ENCODE data around the gene ABTB2.

Gene ABTB2

GRCh38 chr11:34165121-34165520, 192.7 kb downstream of the ABTB2 start:
- ChIA-PET POLR2A (interaction anchor here (1.7 kb wide), 1 partner anchor 60 kb away, joined by 6 read pairs; the partner anchor contains the start of gene NAT10), CTCF (interaction anchor here (0.5 kb wide), 1 partner anchor 178 kb away, joined by 3 read pairs; no protein-coding TSS in a partner anchor)
- TF ChIP-seq TARDBP (IDR thresholded peaks at IDR 0.05) = no peak
- no peak for TF ChIP-seq HDGF (IDR thresholded peaks at IDR 0.05; ENCODE audit: borderline replicate concordance)
- no peak for TF ChIP-seq LEF1 (IDR thresholded peaks at IDR 0.05; ENCODE audit: borderline replicate concordance)
- DNase-seq (ENCODE audit: extremely low spot score) = no peak

DNA sequence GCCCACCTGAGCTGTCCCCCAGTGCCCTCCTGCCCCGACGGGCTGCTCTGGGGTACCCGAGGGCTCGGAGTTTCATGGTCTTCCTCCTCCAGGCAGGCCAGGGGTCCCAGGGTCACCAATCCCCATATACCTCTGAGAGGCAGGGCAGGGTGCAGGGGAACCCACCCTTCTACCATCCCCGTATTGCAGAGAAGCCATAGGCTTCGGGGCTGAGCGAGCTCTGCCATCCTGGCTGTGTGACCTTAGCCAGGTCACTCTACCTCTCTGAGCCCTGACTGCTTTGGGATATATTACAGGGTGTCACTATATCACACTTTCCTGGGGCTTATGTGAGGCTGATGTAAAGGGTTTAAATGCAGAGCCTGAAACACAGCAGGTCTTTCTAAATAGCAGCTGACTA, 195.0 kb downstream of the ABTB2 start:
- DNase-seq (ENCODE audit: extremely low spot score) = no peak
- ChIA-PET CTCF (no interaction called here), POLR2A (no interaction called here)
- no peak for TF ChIP-seq BHLHE40 (IDR thresholded peaks at IDR 0.05; ENCODE audit: borderline replicate concordance)

GRCh38 chr11:34162493-34162820, 195.4 kb downstream of the ABTB2 start:
- ChIA-PET POLR2A (no interaction called here), CTCF (no interaction called here)
- TF ChIP-seq NFRKB (IDR thresholded peaks at IDR 0.05) (no peak), L3MBTL2 (conservative IDR thresholded peaks at IDR 0.05) (no peak), BHLHE40 (IDR thresholded peaks at IDR 0.05; ENCODE audit: borderline replicate concordance) (no peak), FOXK2 (IDR thresholded peaks at IDR 0.05) (no peak), LEF1 (IDR thresholded peaks at IDR 0.05; ENCODE audit: borderline replicate concordance) (no peak), SP1 (IDR thresholded peaks at IDR 0.05) (no peak), ARNT (IDR thresholded peaks at IDR 0.05) (no peak), TARDBP (IDR thresholded peaks at IDR 0.05) (no peak), ZNF384 (IDR thresholded peaks at IDR 0.05) (no peak), SUZ12 (IDR thresholded peaks at IDR 0.05) (no peak), HDGF (IDR thresholded peaks at IDR 0.05; ENCODE audit: borderline replicate concordance) (no peak), FOXM1 (IDR thresholded peaks at IDR 0.05; ENCODE audit: borderline replicate concordance) (no peak), FOXA1 (IDR thresholded peaks at IDR 0.05) (no peak), CTBP1 (IDR thresholded peaks at IDR 0.05; ENCODE audit: borderline replicate concordance) (no peak), ELF4 (IDR thresholded peaks at IDR 0.05) (no peak)
- DNase-seq (ENCODE audit: extremely low spot score) = no peak

DNA sequence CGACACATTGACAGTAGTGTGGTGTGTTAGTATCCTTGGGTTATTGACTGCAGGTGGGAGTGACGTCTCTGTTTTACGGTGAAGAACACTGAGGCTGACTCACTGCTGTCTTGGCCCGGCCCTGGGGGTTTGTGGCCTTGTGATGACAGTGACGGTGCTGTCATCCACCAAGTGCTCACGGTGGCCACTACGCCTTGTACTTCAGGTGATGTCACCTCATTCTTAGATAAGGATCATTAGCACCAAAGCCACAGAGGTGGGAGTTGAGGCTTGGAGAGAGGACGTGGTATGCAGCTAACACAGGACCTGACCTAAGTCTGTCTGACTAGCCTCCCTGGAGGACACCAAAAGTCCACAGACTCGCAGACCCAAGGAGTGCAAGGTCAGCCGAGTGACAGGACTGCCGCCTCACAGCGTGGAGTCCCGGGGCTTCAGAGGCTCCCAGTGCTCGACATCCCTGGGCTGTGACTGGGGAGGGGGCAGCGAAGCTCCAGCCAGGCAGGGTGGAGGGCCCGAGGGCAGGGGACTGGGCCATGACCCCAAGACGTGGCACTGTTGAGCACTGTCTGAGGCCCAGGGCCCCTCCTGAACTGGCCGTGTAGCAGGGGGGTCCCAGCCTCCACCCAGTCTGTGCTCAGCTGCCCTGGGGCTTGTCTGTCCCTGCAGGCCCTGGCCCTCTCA, 195.9 kb downstream of the ABTB2 start:
- CTCF ChIA-PET = no interaction called here
- DNase-seq (ENCODE audit: extremely low spot score) = no peak
- TF ChIP-seq TARDBP (IDR thresholded peaks at IDR 0.05) = no peak
- TF ChIP-seq FOXK2 (IDR thresholded peaks at IDR 0.05) = no peak
- no peak for TF ChIP-seq FOXM1 (IDR thresholded peaks at IDR 0.05; ENCODE audit: borderline replicate concordance)
- POLR2A ChIA-PET = no interaction called here

DNA sequence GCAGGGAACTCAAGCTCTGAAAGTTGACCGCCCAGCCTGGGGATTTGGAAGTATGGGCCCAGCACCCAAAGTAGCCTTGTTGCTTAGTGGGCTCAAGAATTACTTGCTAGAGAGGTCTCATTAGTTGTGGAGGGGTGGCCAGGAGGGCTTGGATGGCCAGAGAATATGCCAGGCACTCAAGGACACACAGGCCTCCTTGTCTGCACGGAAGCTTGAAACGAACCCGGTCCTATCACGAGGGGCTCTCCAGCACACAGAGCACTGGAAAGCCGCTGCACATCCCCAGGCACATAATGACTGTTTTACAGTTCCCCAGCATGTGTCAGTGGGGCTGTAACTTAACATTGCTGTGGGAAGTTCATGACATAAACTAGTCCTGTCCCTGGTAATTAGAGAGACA, 196.4 kb downstream of the ABTB2 start:
- DNase-seq (ENCODE audit: extremely low spot score) = no peak
- POLR2A ChIA-PET = no interaction called here
- TF ChIP-seq SUZ12 (IDR thresholded peaks at IDR 0.05) = no peak
- TF ChIP-seq ZNF384 (IDR thresholded peaks at IDR 0.05) = no peak
- TF ChIP-seq HDGF (IDR thresholded peaks at IDR 0.05; ENCODE audit: borderline replicate concordance) = no peak
- TF ChIP-seq L3MBTL2 (conservative IDR thresholded peaks at IDR 0.05) = no peak
- no peak for TF ChIP-seq FOXM1 (IDR thresholded peaks at IDR 0.05; ENCODE audit: borderline replicate concordance)
- TF ChIP-seq BHLHE40 (IDR thresholded peaks at IDR 0.05; ENCODE audit: borderline replicate concordance) = no peak
- TF ChIP-seq FOXA1 (IDR thresholded peaks at IDR 0.05) = no peak
- TF ChIP-seq TARDBP (IDR thresholded peaks at IDR 0.05) = no peak
- no peak for TF ChIP-seq ARNT (IDR thresholded peaks at IDR 0.05)
- no peak for TF ChIP-seq FOXK2 (IDR thresholded peaks at IDR 0.05)
- no peak for TF ChIP-seq CTBP1 (IDR thresholded peaks at IDR 0.05; ENCODE audit: borderline replicate concordance)
- no peak for TF ChIP-seq ELF4 (IDR thresholded peaks at IDR 0.05)
- TF ChIP-seq LEF1 (IDR thresholded peaks at IDR 0.05; ENCODE audit: borderline replicate concordance) = no peak
- no peak for TF ChIP-seq NFRKB (IDR thresholded peaks at IDR 0.05)
- TF ChIP-seq SP1 (IDR thresholded peaks at IDR 0.05) = no peak
- CTCF ChIA-PET = no interaction called here

GRCh38 chr11:34160791-34161190, 197.0 kb downstream of the ABTB2 start:
- ChIA-PET CTCF (no interaction called here), POLR2A (no interaction called here)
- DNase-seq (ENCODE audit: extremely low spot score) = no peak
- TF ChIP-seq L3MBTL2 (conservative IDR thresholded peaks at IDR 0.05) (no peak), FOXA1 (IDR thresholded peaks at IDR 0.05) (no peak), NFRKB (IDR thresholded peaks at IDR 0.05) (no peak), ZNF384 (IDR thresholded peaks at IDR 0.05) (no peak), LEF1 (IDR thresholded peaks at IDR 0.05; ENCODE audit: borderline replicate concordance) (no peak), ELF4 (IDR thresholded peaks at IDR 0.05) (no peak), TARDBP (IDR thresholded peaks at IDR 0.05) (no peak), ARNT (IDR thresholded peaks at IDR 0.05) (no peak)

DNA sequence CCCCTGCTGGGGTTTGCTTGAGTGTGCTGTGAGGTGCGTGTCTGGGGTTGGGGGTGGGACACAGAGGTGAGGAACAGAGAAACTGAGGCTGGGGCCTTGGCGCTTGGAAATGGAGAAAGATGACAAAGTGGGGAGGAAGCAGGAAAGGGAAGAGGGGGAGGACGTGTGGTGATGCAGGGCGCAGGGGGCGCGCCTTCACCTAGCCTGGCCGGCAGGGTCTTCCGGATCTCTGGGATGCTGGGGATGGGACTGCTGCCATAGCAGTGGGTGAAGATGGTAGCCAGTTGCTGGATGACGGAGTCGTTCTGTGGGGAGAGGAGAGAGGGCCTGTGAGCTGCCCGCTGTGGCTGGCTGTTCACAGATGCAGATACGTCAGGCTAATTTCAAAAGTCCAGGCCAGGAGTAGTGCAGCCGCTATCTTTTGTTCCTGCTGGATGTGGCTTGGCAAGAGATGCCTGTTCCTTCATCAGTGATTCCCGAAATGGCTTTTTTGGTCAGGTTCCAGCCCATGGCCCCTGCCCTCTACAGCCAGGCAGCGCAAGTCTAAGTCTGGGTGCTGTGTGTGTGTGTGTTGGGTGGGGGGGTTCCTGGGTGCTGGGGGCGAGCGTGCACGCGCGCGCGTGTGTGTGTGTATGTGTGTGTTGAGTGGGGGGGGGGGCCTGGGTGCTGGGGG, 197.6 kb downstream of the ABTB2 start:
- TF ChIP-seq SUZ12 (IDR thresholded peaks at IDR 0.05) = no peak
- TF ChIP-seq ARNT (IDR thresholded peaks at IDR 0.05) = no peak
- no peak for DNase-seq (ENCODE audit: extremely low spot score)
- ChIA-PET POLR2A (interaction anchor here (0.6 kb wide), 1 partner anchor 13 kb away, joined by 3 read pairs; no protein-coding TSS in a partner anchor), CTCF (no interaction called here)

DNA sequence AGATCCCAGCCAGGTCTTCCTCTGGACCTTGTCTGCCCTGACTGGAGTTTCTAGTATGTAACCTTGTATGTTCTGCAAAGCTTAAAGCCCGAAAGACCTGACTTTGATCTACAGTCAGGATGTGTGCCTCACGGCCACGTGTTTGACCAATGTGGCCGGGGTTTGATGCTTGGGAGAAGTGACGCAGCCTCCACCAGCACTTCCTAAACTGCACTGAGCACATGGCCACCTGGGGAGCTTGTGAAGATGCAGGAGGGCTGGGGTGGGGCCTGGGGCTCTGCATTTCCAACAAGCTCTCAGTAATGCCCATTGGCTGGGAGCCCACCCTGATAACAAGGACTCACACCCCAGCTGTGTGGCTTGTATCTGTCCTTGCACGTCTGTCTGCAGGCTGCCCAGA, 199.1 kb downstream of the ABTB2 start:
- ChIA-PET CTCF (interaction anchor here (0.6 to 1.2 kb wide), 2 partner anchors 16 to 322 kb away, joined by 4 read pairs; no protein-coding TSS in a partner anchor), POLR2A (no interaction called here)
- no peak for DNase-seq (ENCODE audit: extremely low spot score)
- TF ChIP-seq, protein P1, sequence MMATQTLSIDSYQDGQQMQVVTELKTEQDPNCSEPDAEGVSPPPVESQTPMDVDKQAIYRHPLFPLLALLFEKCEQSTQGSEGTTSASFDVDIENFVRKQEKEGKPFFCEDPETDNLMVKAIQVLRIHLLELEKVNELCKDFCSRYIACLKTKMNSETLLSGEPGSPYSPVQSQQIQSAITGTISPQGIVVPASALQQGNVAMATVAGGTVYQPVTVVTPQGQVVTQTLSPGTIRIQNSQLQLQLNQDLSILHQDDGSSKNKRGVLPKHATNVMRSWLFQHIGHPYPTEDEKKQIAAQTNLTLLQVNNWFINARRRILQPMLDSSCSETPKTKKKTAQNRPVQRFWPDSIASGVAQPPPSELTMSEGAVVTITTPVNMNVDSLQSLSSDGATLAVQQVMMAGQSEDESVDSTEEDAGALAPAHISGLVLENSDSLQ (IDR thresholded peaks at IDR 0.05) = no peak
- TF ChIP-seq FOXK2 (IDR thresholded peaks at IDR 0.05) = no peak

All from HEK293T (cell line).